ENCODE data around the gene MOV10L1. TPM values are rescaled to one million over a fixed set of nuclear protein-coding genes. Genes with fewer than 3 reads are reported as not detected.

MOV10L1 gene
- total and polyA plus RNA-seq, 5 donors from 2014 or later, result not detected

GRCh38 chr22:50205781-50206569 lies 116.2 kb downstream of the MOV10L1 start:
- no peak overlapping the region for H3K27ac Mint-ChIP-seq
- H3K27me3 ChIP-seq (ENCODE audit: control insufficient read depth, insufficient read depth, low read length), result no peaks in the 10 kb centered on the region
- H3K9me3 ChIP-seq (ENCODE audit: control insufficient read depth in 2 of 2, low read length in 2 of 2), result no peaks in the 10 kb centered on the region
- ATAC-seq (ENCODE audit: low read depth in 2 of 2) (no peak), DNase-seq (no peak)
- H3K4me1 ChIP-seq (ENCODE audit: control insufficient read depth, insufficient read depth, low read length, poor library complexity, severe bottlenecking), result peaks cover 20% of the 10 kb centered on the region
- H3K4me3 ChIP-seq (ENCODE audit: low read depth, low read length), result no peak overlapping the region
- H3K27ac ChIP-seq (ENCODE audit: insufficient read depth, low read length, poor library complexity, severe bottlenecking), result no peak overlapping the region
- H3K36me3 Mint-ChIP-seq, result peaks cover 13% of the 10 kb centered on the region
- peak overlapping the region in 1 of 4 donors; percentile 5 for H3K4me3 Mint-ChIP-seq
- no peaks in the 10 kb centered on the region for H3K27me3 Mint-ChIP-seq
- peaks cover 27% of the 10 kb centered on the region for H3K36me3 ChIP-seq (ENCODE audit: control insufficient read depth, insufficient read depth, low read length)
- peaks cover 5 to 42% (median 25%) of the 10 kb centered on the region in 4 donors for H3K4me1 Mint-ChIP-seq
- no peaks in the 10 kb centered on the region for H3K9me3 Mint-ChIP-seq

- no peak overlapping the region for H3K4me3 Mint-ChIP-seq
These were observed 116.8 kb downstream of the MOV10L1 start for GRCh38 chr22:50206599-50206998.

GRCh38 chr22:50207383-50208140 lies 117.8 kb downstream of the MOV10L1 start:
- peaks cover 38% of the 10 kb centered on the region for H3K36me3 ChIP-seq (ENCODE audit: control insufficient read depth, insufficient read depth, low read length)

More at GRCh38 chr22:50206599-50206998, 116.8 kb downstream of the MOV10L1 start:
- no peaks in the 10 kb centered on the region for H3K9me3 Mint-ChIP-seq
- no peak overlapping the region for H3K27ac ChIP-seq (ENCODE audit: insufficient read depth, low read length, poor library complexity, severe bottlenecking)
- peaks cover 5 to 45% (median 25%) of the 10 kb centered on the region in 4 donors for H3K4me1 Mint-ChIP-seq
- ATAC-seq (ENCODE audit: low read depth in 2 of 2) (no peak), DNase-seq (no peak)
- H3K9me3 ChIP-seq (ENCODE audit: control insufficient read depth in 2 of 2, low read length in 2 of 2), result no peaks in the 10 kb centered on the region
- H3K27ac Mint-ChIP-seq, result no peak overlapping the region
- H3K36me3 Mint-ChIP-seq, result peaks cover 17% of the 10 kb centered on the region
- peaks cover 31% of the 10 kb centered on the region for H3K36me3 ChIP-seq (ENCODE audit: control insufficient read depth, insufficient read depth, low read length)
- no peaks in the 10 kb centered on the region for H3K27me3 ChIP-seq (ENCODE audit: control insufficient read depth, insufficient read depth, low read length)
- no peak overlapping the region for H3K4me3 ChIP-seq (ENCODE audit: low read depth, low read length)
- H3K27me3 Mint-ChIP-seq, result no peaks in the 10 kb centered on the region
- peaks cover 18% of the 10 kb centered on the region for H3K4me1 ChIP-seq (ENCODE audit: control insufficient read depth, insufficient read depth, low read length, poor library complexity, severe bottlenecking)

DNA sequence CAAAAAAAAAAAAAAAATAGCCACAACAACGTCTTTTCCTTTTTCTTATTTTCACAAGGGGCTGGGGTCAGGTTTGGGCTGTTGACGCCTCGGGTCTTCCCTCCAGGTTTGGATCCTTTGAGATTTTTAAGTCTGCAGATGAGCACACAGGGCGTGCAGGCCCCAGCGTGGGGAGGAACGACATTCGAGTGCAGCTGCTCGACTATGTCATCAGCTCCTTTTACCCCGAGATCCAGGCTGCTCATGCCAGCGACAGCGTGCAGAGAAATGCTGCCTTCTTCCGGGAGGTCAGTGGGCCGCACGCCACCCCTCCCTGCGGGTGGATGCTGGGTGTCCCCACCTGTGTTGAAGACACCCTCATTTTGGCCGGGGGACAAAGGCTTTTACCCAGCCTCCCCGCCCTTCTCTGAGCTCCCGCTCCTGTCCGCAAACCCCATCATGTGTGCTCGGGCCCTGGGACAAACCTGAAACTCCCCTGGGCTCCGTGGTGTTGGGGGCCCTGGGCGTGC lies 118.7 kb downstream of the MOV10L1 start:
- no peak for DNase-seq
- H3K4me1 Mint-ChIP-seq, result peaks cover 12 to 36% (median 26%) of the 10 kb centered on the region in 4 donors
- no peak for ATAC-seq (ENCODE audit: low read depth in 2 of 2)
- H3K4me3 ChIP-seq (ENCODE audit: low read depth, low read length), result no peak overlapping the region
- no peaks in the 10 kb centered on the region for H3K9me3 ChIP-seq (ENCODE audit: control insufficient read depth in 2 of 2, low read length in 2 of 2)
- H3K36me3 Mint-ChIP-seq, result peaks cover 21% of the 10 kb centered on the region
- peaks cover 45% of the 10 kb centered on the region for H3K36me3 ChIP-seq (ENCODE audit: control insufficient read depth, insufficient read depth, low read length)
- H3K4me3 Mint-ChIP-seq, result peak overlapping the region in 1 of 4 donors; percentile 22
- H3K9me3 Mint-ChIP-seq, result no peaks in the 10 kb centered on the region
- H3K27ac ChIP-seq (ENCODE audit: insufficient read depth, low read length, poor library complexity, severe bottlenecking), result no peak overlapping the region
- H3K27ac Mint-ChIP-seq, result no peak overlapping the region
- no peaks in the 10 kb centered on the region for H3K27me3 Mint-ChIP-seq
- no peaks in the 10 kb centered on the region for H3K27me3 ChIP-seq (ENCODE audit: control insufficient read depth, insufficient read depth, low read length)
- peaks cover 8% of the 10 kb centered on the region for H3K4me1 ChIP-seq (ENCODE audit: control insufficient read depth, insufficient read depth, low read length, poor library complexity, severe bottlenecking)

More at GRCh38 chr22:50207383-50208140, 117.8 kb downstream of the MOV10L1 start:
- ATAC-seq (ENCODE audit: low read depth in 2 of 2), result no peak
- peaks cover 7 to 36% (median 27%) of the 10 kb centered on the region in 4 donors for H3K4me1 Mint-ChIP-seq
- Histone ChIP-seq H3K27ac (ENCODE audit: insufficient read depth, low read length, poor library complexity, severe bottlenecking) (no peak overlapping the region), H3K4me1 (ENCODE audit: control insufficient read depth, insufficient read depth, low read length, poor library complexity, severe bottlenecking) (peaks cover 8% of the 10 kb centered on the region), H3K4me3 (ENCODE audit: low read depth, low read length) (no peak overlapping the region), H3K27me3 (ENCODE audit: control insufficient read depth, insufficient read depth, low read length) (no peaks in the 10 kb centered on the region), H3K9me3 (ENCODE audit: control insufficient read depth in 2 of 2, low read length in 2 of 2) (no peaks in the 10 kb centered on the region)
- no peaks in the 10 kb centered on the region for H3K27me3 Mint-ChIP-seq
- peak overlapping the region in 1 of 3 donors; percentile 52 for H3K27ac Mint-ChIP-seq
- peak overlapping the region in 1 of 4 donors; percentile 22 for H3K4me3 Mint-ChIP-seq
- DNase-seq, result no peak
- no peaks in the 10 kb centered on the region for H3K9me3 Mint-ChIP-seq
- peaks cover 17% of the 10 kb centered on the region for H3K36me3 Mint-ChIP-seq

DNA sequence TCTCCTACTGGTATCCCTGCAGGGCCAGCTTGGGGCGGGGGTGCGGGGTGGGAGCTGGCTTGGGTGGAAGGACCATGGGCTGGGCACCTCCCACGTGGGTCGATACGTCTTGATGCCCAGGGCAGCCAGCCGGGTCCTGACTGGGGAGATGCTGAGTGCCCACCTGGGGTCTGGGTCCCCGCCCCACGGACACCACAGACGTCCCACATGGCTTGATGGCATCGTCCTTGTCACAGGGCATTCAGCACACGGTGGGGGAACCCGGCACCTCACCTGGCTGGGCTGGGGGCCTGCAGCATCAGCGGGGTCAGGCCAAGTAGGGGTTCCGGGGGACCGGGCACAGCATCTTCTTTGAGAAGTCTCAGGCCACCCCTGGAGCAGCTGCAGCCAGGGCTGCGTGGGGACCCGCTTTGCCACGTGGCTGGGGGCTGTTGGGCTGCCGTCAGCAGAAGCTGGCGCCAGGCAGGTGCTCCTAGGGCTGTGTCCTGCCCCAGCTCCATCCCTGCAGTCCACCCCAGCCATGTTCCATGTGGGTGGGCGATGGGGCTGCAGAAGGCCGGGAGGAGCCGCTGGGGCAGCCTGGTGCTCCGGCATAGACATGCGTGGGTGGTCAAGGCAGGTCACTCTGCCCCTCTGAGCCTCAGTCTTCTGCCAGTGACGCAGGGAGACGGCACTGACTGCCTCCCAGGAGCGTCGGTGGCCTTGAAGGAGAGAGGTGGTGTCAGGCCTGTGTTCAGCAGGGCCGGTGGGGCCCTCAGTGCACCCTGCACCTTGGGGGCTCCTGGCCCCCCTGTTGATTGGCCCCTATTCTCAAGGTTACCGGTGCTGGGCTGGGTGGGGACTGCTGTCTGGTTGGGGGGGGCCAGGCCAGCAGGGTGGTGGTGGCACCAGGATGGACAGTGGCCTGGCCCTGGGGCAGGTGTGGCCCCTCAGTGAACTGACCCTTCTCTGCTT lies 119.4 kb downstream of the MOV10L1 start:
- Mint-ChIP-seq H3K9me3 (no peaks in the 10 kb centered on the region), H3K4me3 (peak overlapping the region in 1 of 4 donors; percentile 55), H3K4me1 (peaks cover 12 to 31% (median 24%) of the 10 kb centered on the region in 4 donors), H3K27ac (peak overlapping the region in 2 of 3 donors; percentile 75 to 89), H3K27me3 (no peaks in the 10 kb centered on the region), H3K36me3 (peaks cover 16% of the 10 kb centered on the region)
- H3K4me3 ChIP-seq (ENCODE audit: low read depth, low read length), result no peak overlapping the region
- DNase-seq, result no peak
- ATAC-seq (ENCODE audit: low read depth in 2 of 2), result no peak
- H3K27ac ChIP-seq (ENCODE audit: insufficient read depth, low read length, poor library complexity, severe bottlenecking), result no peak overlapping the region
- no peaks in the 10 kb centered on the region for H3K27me3 ChIP-seq (ENCODE audit: control insufficient read depth, insufficient read depth, low read length)
- H3K36me3 ChIP-seq (ENCODE audit: control insufficient read depth, insufficient read depth, low read length), result peaks cover 44% of the 10 kb centered on the region
- no peaks in the 10 kb centered on the region for H3K9me3 ChIP-seq (ENCODE audit: control insufficient read depth in 2 of 2, low read length in 2 of 2)
- H3K4me1 ChIP-seq (ENCODE audit: control insufficient read depth, insufficient read depth, low read length, poor library complexity, severe bottlenecking), result peaks cover 8% of the 10 kb centered on the region

- Mint-ChIP-seq H3K4me1 (peaks cover 12 to 29% (median 22%) of the 10 kb centered on the region in 4 donors), H3K36me3 (peaks cover 19% of the 10 kb centered on the region), H3K9me3 (no peaks in the 10 kb centered on the region), H3K4me3 (peak overlapping the region in 1 of 4 donors; percentile 55), H3K27me3 (no peaks in the 10 kb centered on the region), H3K27ac (peak overlapping the region; percentile 18 to 89 (median 75))
- no peak overlapping the region for H3K4me3 ChIP-seq (ENCODE audit: low read depth, low read length)
- H3K9me3 ChIP-seq (ENCODE audit: control insufficient read depth in 2 of 2, low read length in 2 of 2), result no peaks in the 10 kb centered on the region
- H3K27ac ChIP-seq (ENCODE audit: insufficient read depth, low read length, poor library complexity, severe bottlenecking), result no peak overlapping the region
- DNase-seq (peak; percentile 54 to 78 (median 75)), ATAC-seq (ENCODE audit: low read depth in 2 of 2) (peak; percentile 65 to 73)
- peaks cover 46% of the 10 kb centered on the region for H3K36me3 ChIP-seq (ENCODE audit: control insufficient read depth, insufficient read depth, low read length)
- peaks cover 8% of the 10 kb centered on the region for H3K4me1 ChIP-seq (ENCODE audit: control insufficient read depth, insufficient read depth, low read length, poor library complexity, severe bottlenecking)
- no peaks in the 10 kb centered on the region for H3K27me3 ChIP-seq (ENCODE audit: control insufficient read depth, insufficient read depth, low read length)
These were observed 120.1 kb downstream of the MOV10L1 start for GRCh38 chr22:50209893-50210292.
